ENCODE measurements around the gene STAG1.
"Not testable (repeated sequence)": the region's sequence is repeated elsewhere in the genome, so short reads cannot be mapped to it uniquely, and the experiment has no call there.

Gene STAG1

GRCh38 chr3:136612512-136612911 is 139.7 kb downstream of the STAG1 start:
- DNase-seq (ENCODE audit: extremely low read depth, insufficient read length): no peak
- H3K36me3 ChIP-seq (ENCODE audit: control insufficient read depth, insufficient read depth, low read length): no peaks in the 10 kb centered on the region; the same call in 1 of the 2 replicates

GRCh38 chr3:136606990-136607389 is 145.2 kb downstream of the STAG1 start:
- Histone ChIP-seq H3K4me3 (replicated peaks; ENCODE audit: low read depth, low read length) (no peak overlapping the region), H3K27me3 (replicated peaks; ENCODE audit: control insufficient read depth, insufficient read depth, low read length) (no peaks in the 10 kb centered on the region), H3K36me3 (ENCODE audit: control insufficient read depth, insufficient read depth, low read length) (no peaks in the 10 kb centered on the region; the same call in 1 of the 2 replicates)
- no peak for DNase-seq (ENCODE audit: extremely low read depth, insufficient read length)
- no peak for TF ChIP-seq CTCF (IDR thresholded peaks at IDR 0.05; ENCODE audit: insufficient read depth, low read length, poor library complexity, severe bottlenecking)

More at GRCh38 chr3:136612512-136612911, 139.7 kb downstream of the STAG1 start:
- H3K27me3 ChIP-seq (replicated peaks; ENCODE audit: control insufficient read depth, insufficient read depth, low read length): no peaks in the 10 kb centered on the region
- no peak overlapping the region for H3K4me3 ChIP-seq (replicated peaks; ENCODE audit: low read depth, low read length)
- no peak for TF ChIP-seq CTCF (IDR thresholded peaks at IDR 0.05; ENCODE audit: insufficient read depth, low read length, poor library complexity, severe bottlenecking)

GRCh38 chr3:136606216-136606615 is 146.0 kb downstream of the STAG1 start:
- not testable (repeated sequence) for DNase-seq (ENCODE audit: extremely low read depth, insufficient read length); H3K36me3 ChIP-seq (ENCODE audit: control insufficient read depth, insufficient read depth, low read length); H3K27me3 ChIP-seq (replicated peaks; ENCODE audit: control insufficient read depth, insufficient read depth, low read length); H3K4me3 ChIP-seq (replicated peaks; ENCODE audit: low read depth, low read length)

- Histone ChIP-seq H3K27me3 (replicated peaks; ENCODE audit: control insufficient read depth, insufficient read depth, low read length) (no peaks in the 10 kb centered on the region), H3K36me3 (ENCODE audit: control insufficient read depth, insufficient read depth, low read length) (no peaks in the 10 kb centered on the region; the same call in 1 of the 2 replicates), H3K4me3 (replicated peaks; ENCODE audit: low read depth, low read length) (no peak overlapping the region)
- DNase-seq (ENCODE audit: extremely low read depth, insufficient read length): no peak
- no peak for TF ChIP-seq CTCF (IDR thresholded peaks at IDR 0.05; ENCODE audit: insufficient read depth, low read length, poor library complexity, severe bottlenecking)
These were observed 147.2 kb downstream of the STAG1 start for GRCh38 chr3:136604961-136605360.

- Histone ChIP-seq H3K36me3 (ENCODE audit: control insufficient read depth, insufficient read depth, low read length) (no peaks in the 10 kb centered on the region; the same call in 1 of the 2 replicates), H3K27me3 (replicated peaks; ENCODE audit: control insufficient read depth, insufficient read depth, low read length) (no peaks in the 10 kb centered on the region), H3K4me3 (replicated peaks; ENCODE audit: low read depth, low read length) (no peak overlapping the region)
- DNase-seq (ENCODE audit: extremely low read depth, insufficient read length): no peak
- no peak for TF ChIP-seq CTCF (IDR thresholded peaks at IDR 0.05; ENCODE audit: insufficient read depth, low read length, poor library complexity, severe bottlenecking)
These were observed 149.4 kb downstream of the STAG1 start for GRCh38 chr3:136602818-136603217.

GRCh38 chr3:136595913-136596697 is 156.1 kb downstream of the STAG1 start:
- no peak overlapping the region for H3K4me3 ChIP-seq (replicated peaks; ENCODE audit: low read depth, low read length)
- H3K27me3 ChIP-seq (replicated peaks; ENCODE audit: control insufficient read depth, insufficient read depth, low read length): no peaks in the 10 kb centered on the region
- DNase-seq (ENCODE audit: extremely low read depth, insufficient read length): no peak
- TF ChIP-seq CTCF (IDR thresholded peaks at IDR 0.05; ENCODE audit: insufficient read depth, low read length, poor library complexity, severe bottlenecking): no peak
- H3K36me3 ChIP-seq (ENCODE audit: control insufficient read depth, insufficient read depth, low read length): no peaks in the 10 kb centered on the region

All from GM06990 (cell line).